Measurements from ENCODE around the gene REV3L.

REV3L gene

GRCh38 chr6:111254004-111254778 is 228.8 kb downstream of the REV3L start:
- DNase-seq, result no peak

- DNase-seq, result no peak
Observed at GRCh38 chr6:111252726-111253125, 230.3 kb downstream of the REV3L start.

GRCh38 chr6:111250791-111251354 is 232.1 kb downstream of the REV3L start:
- no peak for DNase-seq
